ENCODE measurements around the gene DENND11. TPM values are rescaled to one million over a fixed set of nuclear protein-coding genes. Genes with fewer than 3 reads are reported as not detected.

Gene DENND11
- total RNA-seq, 1 donor from 2014 or later, result 21.1 TPM

DNA sequence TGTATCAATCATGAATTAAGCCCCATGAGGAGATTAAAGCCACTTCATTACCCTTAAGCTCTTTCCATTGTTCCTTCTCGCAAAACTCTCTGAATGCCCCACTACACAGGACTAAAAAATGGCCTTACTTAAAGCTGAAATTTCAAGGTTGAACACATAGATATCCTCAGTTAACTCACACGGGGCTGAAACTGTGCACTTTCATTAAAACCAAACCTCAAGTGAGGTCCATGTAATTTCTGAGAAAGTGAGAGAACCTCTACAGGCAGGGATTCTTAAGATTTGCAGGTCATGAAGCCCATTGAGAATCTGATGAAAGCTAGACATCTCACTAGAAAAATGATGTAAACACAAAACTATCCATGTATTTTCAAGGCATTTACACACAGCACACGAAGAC is 15.9 kb downstream of the DENND11 start:
- peaks cover 0 to 9% of the 10 kb centered on the region in 2 donors for H3K36me3 ChIP-seq
- intact Hi-C loops (cut with DNase I), result no loop called here
- no peaks in the 10 kb centered on the region for H3K27me3 ChIP-seq
- no peak for TF ChIP-seq POLR2A (IDR thresholded peaks at IDR 0.05)
- TF ChIP-seq POLR2AphosphoS5 (IDR thresholded peaks at IDR 0.05; ENCODE audit: insufficient read depth in 1 of 2, low read depth in 1 of 2), result no peak
- no peak for TF ChIP-seq CTCF (IDR thresholded peaks at IDR 0.05)
- peaks cover 11% of the 10 kb centered on the region for H3K4me1 ChIP-seq
- no peaks in the 10 kb centered on the region for H3K9me3 ChIP-seq
- no peak overlapping the region for H3K4me3 ChIP-seq
- no peak for DNase-seq (ENCODE audit: extremely low spot score in 2 of 2)
- H3K27ac ChIP-seq, result no peak overlapping the region

DNA sequence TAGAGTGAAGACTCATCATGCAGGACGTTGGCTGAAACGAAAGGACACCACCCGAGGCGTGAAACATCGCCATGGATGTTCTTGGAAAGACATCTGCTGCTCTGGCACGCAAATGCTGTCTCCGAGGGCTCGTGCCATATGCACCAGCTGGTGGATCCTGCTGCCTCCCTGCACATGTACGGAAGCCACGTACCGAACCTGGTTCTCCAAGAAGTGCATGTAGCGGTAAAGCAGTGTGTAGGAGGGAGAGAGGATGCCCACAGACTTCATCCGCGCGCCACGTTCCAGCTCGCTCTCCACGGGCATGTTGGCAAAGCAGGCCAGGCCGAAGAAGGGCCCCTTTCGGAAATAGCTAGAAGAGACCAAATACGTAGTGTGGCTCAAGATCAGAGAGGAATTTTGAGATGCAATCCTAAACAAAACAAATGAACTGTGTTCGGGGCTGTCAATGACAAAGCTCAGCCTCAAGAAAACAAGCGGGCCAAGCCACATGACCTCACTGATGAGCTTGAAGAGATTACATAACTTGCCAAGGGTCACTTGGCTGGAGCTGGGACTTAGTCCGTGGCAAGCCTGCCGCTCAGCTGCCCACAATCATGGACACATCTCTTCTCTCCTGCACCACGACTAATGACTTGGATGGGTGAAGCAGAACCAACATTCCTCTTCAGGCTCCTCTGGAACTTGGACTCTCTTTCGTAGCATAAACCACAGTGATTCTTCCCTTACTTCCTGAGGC is 16.5 kb downstream of the DENND11 start:
- Histone ChIP-seq H3K4me3 (no peak overlapping the region), H3K36me3 (peaks cover 0 to 9% of the 10 kb centered on the region in 2 donors), H3K4me1 (peaks cover 11% of the 10 kb centered on the region), H3K27ac (no peak overlapping the region), H3K27me3 (no peaks in the 10 kb centered on the region), H3K9me3 (no peaks in the 10 kb centered on the region)
- intact Hi-C loops (cut with DNase I), result no loop called here
- TF ChIP-seq POLR2A (IDR thresholded peaks at IDR 0.05), result no peak
- TF ChIP-seq CTCF (IDR thresholded peaks at IDR 0.05), result no peak
- no peak for TF ChIP-seq POLR2AphosphoS5 (IDR thresholded peaks at IDR 0.05; ENCODE audit: insufficient read depth in 1 of 2, low read depth in 1 of 2)
- no peak for DNase-seq (ENCODE audit: extremely low spot score in 2 of 2)

DNA sequence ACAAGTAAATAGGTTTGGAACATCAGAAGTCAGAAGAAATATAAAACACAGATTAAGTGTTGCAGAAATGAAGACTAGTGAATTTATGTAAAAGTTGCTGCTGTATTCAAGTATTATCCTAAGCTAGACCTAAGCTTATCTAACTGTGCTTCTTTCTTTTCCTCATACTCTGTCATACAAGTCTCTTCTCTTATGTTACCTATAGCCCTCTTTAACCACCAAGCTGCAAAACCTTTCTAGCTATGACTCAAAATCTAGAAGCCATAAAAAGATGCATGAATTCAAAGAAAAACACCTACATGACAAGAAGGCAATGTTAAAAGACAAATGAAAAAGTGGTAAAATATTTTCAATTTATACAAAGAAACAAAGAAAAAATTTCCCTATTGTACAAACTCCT is 23.0 kb downstream of the DENND11 start:
- H3K4me3 ChIP-seq, result no peak overlapping the region
- no peaks in the 10 kb centered on the region for H3K27me3 ChIP-seq
- H3K9me3 ChIP-seq, result no peaks in the 10 kb centered on the region
- intact Hi-C loops (cut with DNase I), result no loop called here
- no peaks in the 10 kb centered on the region for H3K4me1 ChIP-seq
- H3K27ac ChIP-seq, result no peak overlapping the region
- no peak for DNase-seq (ENCODE audit: extremely low spot score in 2 of 2)
- no peaks in the 10 kb centered on the region for H3K36me3 ChIP-seq
- no peak for TF ChIP-seq POLR2A (IDR thresholded peaks at IDR 0.05)
- TF ChIP-seq CTCF (IDR thresholded peaks at IDR 0.05), result no peak
- TF ChIP-seq POLR2AphosphoS5 (IDR thresholded peaks at IDR 0.05; ENCODE audit: insufficient read depth in 1 of 2, low read depth in 1 of 2), result no peak

DNA sequence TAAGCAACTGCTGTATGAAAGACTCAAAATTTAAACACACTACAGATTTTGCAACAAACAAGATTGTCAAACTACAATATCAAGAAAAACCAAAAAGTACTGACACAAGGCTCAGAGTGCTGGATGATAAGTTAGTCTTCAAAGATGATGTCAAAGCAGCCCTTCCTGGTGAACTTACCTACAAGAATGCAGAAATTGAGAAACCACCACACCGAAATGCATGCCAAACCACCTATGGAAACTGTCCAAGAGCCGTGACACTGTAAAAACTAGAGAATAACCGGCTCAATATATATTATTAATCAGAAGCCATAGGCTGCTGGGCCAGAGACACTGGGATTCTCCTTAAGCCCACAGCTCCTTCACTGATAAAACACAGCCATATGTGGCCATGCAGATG is 25.3 kb downstream of the DENND11 start:
- Histone ChIP-seq H3K4me1 (no peaks in the 10 kb centered on the region), H3K4me3 (no peak overlapping the region), H3K27me3 (no peaks in the 10 kb centered on the region), H3K27ac (no peak overlapping the region), H3K9me3 (no peaks in the 10 kb centered on the region), H3K36me3 (peaks cover 0 to 9% of the 10 kb centered on the region in 2 donors)
- intact Hi-C loops (cut with DNase I), result no loop called here
- DNase-seq (ENCODE audit: extremely low spot score in 2 of 2), result no peak
- TF ChIP-seq POLR2A (IDR thresholded peaks at IDR 0.05) (no peak), CTCF (IDR thresholded peaks at IDR 0.05) (no peak)

DNA sequence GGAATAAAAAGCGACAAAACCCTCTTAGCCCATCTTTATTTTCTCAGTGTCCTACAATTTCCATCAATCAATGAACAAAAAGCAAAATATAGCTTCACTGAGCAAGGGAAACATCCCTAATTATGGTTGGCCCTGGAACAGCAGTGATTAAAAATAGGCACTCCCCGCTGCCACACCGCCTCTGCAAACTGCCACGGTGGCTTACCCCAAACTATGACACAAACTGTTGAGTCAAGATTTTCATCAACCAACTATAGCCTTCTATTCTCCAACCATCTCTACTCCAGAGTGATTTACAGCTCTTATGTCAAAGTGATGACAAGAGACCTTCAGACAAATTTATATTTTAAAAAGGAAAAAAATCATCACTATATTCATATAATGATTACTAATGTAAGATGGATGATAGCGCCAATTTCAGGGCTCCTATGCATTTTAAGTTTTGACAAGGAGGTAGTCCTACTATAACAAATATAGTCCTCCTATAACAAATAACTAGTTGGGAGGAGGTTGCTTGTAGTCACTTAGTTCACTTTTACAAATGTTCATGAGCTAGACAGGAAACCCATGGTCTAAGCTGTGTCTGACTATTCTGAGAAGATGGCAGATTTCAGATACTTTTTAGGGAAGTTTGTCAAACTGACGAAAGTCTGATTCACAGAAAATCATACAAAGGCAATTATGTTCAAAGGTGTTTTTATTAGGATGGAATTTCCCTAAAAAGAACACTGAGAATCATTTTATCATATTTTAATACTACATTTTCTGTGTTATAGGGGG is 26.3 kb downstream of the DENND11 start:
- H3K36me3 ChIP-seq, result peaks cover 0 to 18% of the 10 kb centered on the region in 2 donors
- no peak overlapping the region for H3K27ac ChIP-seq
- no peaks in the 10 kb centered on the region for H3K9me3 ChIP-seq
- no peaks in the 10 kb centered on the region for H3K27me3 ChIP-seq
- no peak for DNase-seq (ENCODE audit: extremely low spot score in 2 of 2)
- no peak for TF ChIP-seq CTCF (IDR thresholded peaks at IDR 0.05)
- TF ChIP-seq POLR2A (IDR thresholded peaks at IDR 0.05), result no peak
- no peak for TF ChIP-seq POLR2AphosphoS5 (IDR thresholded peaks at IDR 0.05; ENCODE audit: insufficient read depth in 1 of 2, low read depth in 1 of 2)
- intact Hi-C loops (cut with DNase I), result no loop called here
- H3K4me3 ChIP-seq, result no peak overlapping the region
- no peaks in the 10 kb centered on the region for H3K4me1 ChIP-seq
